HL-60/S4 treated with phorbol 12-myristate 13-acetate at 8.2 ng/mL for 4 days and 3 days (cell line): ENCODE results near the gene C14orf180.

Source experiments
- in situ Hi-C: fragments of 300-500 bp; cut with MboI; formaldehyde crosslinking; loops from 2 replicates; pipeline ENCODE4 v1.15.0; 2022; ENCODE audit warnings: low sequenced_read_pairs

The C14orf180 gene

GRCh38 chr14:104592292-104592672 lies 12.7 kb downstream of the C14orf180 start:
- in situ Hi-C loops: no loop called here

DNA sequence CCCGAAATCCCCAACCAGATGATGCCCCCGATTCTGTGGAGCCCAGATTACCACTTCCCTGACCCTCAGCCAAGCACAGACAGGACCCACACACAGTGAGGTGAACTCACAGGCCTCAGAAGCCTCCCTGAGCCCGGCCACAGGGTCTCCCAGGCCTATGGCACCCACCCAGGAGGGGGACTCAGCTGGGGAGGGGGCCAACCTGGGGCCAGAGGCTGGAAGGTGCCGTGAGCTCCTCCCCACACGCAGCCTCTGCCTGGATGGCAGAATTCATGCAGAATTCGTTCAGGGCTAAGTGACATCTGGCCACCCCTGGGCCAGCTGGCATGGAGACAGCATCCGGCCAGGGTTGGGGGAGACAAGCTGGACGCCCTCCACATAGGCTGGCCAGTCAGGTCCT lies 13.2 kb downstream of the C14orf180 start:
- in situ Hi-C loops: no loop called here

DNA sequence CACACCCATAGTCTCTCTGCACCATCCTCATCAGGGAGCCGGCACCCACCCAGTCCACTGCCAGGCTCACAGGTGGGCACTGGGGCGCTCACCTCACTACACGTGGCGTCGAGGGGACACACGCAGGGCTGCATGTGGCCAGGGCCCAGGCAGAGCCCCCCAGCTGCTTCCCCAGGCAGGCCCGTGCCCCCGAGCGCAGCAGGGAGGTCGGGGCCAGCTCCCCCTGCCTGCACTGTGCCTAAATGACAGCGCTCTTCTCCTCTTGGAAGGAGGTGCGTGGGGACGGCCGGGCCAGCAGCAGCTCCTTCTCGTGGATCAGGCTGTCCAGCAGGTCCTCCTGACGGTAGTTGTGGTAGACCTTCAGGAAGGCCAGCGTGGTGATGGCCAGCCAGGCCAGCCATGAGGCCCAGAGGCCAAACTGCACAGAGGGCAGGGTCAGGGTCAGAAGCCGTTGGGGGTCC lies 13.7 kb downstream of the C14orf180 start:
- in situ Hi-C loops: no loop called here

DNA sequence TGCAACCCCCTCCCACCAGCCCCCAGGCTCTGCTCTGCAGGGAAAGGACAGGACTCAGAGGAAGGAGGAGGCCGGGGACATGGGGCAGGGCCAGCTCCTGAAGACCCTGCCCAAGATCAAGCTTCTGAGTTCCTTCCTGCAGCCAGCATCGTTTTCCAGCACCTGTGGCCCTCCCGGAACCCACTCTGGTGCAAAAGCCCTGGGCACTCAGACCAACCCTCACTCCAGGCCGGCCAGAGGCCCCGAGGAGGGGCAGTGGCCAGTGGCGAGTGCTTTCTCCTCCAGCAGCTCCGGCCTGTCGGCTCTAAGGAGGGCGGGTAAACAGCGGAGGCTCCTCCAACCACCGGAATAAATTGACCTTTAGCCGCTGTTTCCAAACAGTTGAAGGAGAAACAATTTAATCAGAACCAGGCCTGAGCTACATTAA lies 14.2 kb downstream of the C14orf180 start:
- in situ Hi-C loops: no loop called here

GRCh38 chr14:104594310-104595046 lies 14.9 kb downstream of the C14orf180 start:
- in situ Hi-C loops: no loop called here

- in situ Hi-C loops: no loop called here
These were observed 15.6 kb downstream of the C14orf180 start for GRCh38 chr14:104595116-104595675.

GRCh38 chr14:104595911-104596450 lies 16.4 kb downstream of the C14orf180 start:
- in situ Hi-C loops: no loop called here

GRCh38 chr14:104596451-104596918 lies 16.9 kb downstream of the C14orf180 start:
- in situ Hi-C loops: no loop called here

DNA sequence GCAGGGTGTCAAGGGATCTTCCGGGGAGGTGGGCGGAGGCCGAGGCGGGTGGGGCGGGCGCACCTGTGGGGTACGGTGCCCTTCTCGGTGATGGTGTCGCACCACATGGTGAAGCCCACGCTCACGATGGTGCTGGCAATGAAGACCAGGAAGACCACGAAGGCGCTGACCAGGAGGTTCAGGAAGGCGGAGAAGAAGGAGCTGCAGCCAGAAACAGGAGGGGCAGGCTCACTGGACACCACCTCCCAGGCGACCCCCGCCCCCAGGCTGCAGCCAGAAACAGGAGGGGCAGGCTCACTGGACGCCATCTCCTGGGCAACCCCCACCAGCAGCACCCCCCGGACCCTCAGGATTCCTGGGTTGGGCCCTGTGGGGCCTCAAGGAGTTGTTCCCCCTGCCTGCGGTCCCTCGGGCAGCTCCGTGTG lies 17.4 kb downstream of the C14orf180 start:
- in situ Hi-C loops: no loop called here

DNA sequence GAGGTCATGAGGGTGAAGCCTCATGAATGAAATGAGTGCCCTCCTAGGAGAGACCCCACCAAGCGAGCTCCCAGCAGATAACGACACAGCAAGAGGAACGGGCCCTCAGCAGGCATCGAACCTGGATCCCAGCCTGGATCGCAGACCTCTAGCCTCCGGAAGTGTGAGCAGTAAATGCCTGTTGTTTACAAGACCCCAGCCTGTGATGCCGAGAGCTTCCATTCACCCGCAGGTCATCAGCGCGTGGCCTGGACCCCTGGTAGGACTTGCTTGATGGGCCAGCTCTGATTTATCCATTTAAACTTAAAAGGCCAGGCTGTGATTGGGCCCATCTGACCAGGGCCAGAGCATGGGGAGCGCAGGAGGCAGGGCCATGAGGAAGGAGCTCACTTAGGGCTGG lies 18.0 kb downstream of the C14orf180 start:
- in situ Hi-C loops: no loop called here

DNA sequence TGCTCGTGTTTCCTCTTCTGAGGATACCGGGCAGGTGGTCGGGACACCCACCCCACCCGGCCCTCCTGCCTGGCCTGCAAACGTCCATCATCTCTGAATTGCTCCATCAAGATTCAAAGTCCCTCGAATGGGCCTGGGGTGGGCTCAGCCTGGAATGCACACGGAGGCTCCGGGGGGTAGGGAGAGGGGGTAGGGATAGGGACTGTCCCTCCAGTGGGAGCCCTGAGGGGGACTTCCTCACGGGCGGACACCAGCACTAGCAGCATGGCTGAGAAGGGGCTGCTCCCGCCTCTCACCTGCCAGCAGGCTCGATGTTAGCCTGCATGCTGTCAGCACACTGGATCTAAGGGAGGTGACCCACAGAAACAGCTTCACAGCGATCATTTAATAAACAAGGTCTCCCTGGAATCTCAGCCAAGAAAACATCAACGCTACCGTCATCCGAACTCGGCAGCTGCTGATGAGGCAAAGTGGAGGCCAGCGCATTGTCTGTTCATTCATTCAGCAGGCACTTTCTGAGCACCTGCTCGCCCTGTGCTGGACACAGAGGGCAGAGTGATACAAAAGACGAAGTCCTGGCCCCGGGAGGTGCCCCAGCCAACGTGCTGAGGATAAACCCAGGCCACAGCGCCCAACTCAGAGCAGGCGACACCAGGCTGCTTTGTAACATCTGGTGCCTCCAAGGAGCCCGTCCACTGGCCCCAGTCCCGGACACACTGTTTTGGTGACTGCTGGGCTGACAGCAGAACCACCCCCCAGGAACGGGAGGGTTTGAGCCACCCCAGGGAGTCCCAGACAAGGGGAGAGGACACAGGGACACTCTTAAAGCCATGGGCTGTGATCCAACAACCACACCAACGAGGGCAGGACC lies 18.7 kb downstream of the C14orf180 start:
- in situ Hi-C loops: no loop called here

GRCh38 chr14:104598910-104599273 lies 19.3 kb downstream of the C14orf180 start:
- in situ Hi-C loops: no loop called here

- in situ Hi-C loops: no loop called here
These were observed 19.9 kb downstream of the C14orf180 start for GRCh38 chr14:104599446-104599845.

- in situ Hi-C loops: no loop called here
These were observed 20.6 kb downstream of the C14orf180 start for GRCh38 chr14:104600141-104600643.

DNA sequence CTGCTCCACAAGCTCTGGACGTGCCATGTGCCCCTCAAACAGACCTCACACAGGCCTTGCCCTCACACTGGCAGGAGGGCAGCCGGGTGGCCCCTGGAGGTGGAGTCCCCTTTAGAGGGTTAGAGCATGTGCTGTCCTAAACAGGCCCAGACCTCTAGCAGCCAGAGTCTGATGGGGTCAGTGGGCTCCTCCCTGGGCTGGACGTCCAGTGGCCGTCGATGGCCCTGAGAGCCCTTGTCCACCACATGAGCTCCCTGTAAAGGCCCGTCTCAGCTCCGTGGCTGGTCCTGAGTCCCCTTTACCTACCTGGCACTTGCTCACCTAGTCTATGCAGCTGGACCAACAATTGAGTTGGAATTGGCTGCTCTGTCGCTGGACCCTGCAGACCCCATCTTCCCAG lies 21.2 kb downstream of the C14orf180 start:
- in situ Hi-C loops: no loop called here

DNA sequence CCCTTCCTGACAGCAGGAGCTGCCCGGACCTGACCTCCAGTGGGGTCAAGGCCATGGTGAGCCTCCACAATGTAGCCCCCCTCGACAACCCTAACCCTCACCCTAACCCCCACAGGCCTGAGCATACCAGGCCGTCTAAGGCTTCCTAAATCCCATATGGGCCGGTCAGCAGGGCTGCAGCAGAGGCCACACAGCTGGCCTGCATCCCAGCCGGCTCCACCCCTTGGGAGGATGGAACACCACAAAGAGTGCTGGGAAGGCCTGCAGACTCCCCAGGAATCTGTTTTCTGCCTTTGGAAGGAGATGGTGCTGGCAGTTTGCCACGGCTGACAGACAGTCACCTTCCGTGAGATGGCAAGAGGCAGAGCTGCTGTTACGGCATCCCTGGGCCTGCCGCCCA lies 22.2 kb downstream of the C14orf180 start:
- in situ Hi-C loops: no loop called here

DNA sequence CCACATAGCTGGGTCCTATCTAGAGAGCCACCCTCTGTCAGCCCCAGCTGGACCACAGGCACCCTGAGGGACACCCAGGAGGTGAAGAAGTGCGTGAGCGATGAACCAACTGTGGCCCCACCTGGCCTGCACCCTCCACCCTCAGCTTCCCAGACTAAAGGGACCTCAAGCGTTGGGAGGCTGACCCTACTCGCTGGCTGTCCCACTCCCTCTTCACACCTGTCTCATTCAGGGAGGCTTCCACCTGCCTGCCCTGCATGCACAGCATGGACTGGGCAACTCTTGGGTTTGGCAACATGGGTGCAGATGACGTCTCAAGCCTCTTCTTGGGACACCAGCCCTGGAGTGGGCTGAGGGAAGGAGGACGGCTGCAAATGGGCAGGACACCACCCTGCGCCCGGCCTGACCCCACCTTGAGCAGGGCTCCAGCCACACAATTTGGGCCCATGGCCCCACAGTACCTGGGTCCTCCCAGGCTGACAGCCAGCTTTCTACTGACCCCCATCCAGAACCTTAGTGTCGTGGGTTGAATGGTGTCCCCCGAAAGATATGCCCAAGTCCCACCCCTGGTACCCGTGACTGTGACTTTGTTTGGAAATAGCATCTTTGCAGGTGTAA lies 22.9 kb downstream of the C14orf180 start:
- in situ Hi-C loops: no loop called here

DNA sequence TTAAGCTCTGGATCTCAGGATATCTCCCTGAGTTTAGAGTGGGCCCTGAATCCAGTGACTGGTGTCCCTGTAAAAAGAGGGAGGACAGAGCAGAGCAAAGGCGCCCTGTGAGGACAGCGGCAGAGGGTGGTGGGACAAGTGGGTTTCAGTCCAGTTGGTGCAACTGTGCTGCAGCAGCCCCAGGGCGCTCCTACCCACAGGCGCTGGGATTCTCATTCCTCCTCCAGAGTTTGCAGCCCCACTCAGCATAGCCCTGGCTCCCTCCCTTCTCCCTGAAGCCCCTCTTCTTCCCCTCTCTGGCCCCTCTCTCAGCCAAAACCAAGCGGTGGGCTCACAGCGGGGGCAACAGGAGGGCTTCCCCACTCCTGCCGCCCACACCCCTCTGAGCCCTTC lies 23.4 kb downstream of the C14orf180 start:
- in situ Hi-C loops: no loop called here

DNA sequence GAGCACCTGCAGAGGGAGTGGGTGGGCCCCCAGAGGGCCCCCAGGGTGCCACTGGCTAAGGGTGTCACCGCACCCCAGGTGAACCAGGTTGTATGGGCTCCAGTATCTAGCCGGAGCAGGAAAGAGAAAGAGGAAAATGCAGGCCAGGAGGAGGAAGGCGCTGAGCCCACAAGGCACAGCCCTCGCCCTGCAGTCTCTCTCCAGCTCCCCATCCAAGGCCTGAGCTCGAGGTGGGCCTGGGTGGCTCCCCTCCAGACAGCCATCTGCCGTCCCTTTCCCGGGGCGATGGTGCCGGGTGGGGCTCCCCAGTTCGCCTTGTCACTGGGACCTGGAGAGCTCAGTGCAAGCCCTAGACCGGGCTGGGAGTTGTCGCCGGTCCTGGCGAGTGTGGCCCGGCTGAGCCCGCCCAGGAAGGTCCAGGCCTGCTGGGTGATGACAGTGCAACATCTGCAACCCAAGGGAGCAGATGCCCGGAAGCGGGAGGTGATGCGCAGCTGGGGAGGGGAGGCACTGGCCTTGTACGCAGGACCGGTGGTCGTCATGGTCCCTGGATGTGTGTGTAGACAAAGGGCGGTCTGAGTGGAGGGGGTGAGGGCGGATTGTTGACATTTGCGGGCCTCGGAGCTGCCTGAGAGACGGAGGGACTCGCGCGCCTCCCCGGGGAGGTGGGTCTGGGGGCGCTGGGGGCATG lies 24.3 kb downstream of the C14orf180 start:
- in situ Hi-C loops: no loop called here
